ENCODE results near the gene SPESP1.

The SPESP1 gene

DNA sequence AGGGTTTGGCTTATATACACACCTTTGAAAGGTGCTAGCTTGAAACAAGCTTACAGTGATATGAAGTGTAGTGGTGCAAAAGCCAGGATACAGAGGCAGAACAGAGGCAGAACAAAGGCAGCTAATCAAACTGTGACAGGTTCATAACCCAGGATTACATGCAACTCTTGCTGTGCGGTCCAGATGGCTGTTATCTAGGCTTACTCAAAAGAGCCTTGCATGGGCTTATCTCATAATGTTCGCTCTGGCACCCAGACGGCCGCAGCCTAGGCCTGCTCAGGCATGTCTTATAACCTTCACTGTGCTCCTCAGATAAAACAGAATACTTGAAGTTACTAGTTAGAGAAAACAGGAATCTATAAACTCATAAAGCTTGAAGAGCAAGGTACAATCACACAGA, 61.4 kb downstream of the SPESP1 start:
- POLR2A ChIA-PET, result no interaction called here
- no peak for DNase-seq (ENCODE audit: extremely low spot score)
- CTCF ChIA-PET, result no interaction called here
- TF ChIP-seq, protein P1, sequence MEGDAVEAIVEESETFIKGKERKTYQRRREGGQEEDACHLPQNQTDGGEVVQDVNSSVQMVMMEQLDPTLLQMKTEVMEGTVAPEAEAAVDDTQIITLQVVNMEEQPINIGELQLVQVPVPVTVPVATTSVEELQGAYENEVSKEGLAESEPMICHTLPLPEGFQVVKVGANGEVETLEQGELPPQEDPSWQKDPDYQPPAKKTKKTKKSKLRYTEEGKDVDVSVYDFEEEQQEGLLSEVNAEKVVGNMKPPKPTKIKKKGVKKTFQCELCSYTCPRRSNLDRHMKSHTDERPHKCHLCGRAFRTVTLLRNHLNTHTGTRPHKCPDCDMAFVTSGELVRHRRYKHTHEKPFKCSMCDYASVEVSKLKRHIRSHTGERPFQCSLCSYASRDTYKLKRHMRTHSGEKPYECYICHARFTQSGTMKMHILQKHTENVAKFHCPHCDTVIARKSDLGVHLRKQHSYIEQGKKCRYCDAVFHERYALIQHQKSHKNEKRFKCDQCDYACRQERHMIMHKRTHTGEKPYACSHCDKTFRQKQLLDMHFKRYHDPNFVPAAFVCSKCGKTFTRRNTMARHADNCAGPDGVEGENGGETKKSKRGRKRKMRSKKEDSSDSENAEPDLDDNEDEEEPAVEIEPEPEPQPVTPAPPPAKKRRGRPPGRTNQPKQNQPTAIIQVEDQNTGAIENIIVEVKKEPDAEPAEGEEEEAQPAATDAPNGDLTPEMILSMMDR (IDR thresholded peaks at IDR 0.05; ENCODE audit: control extremely low read depth, extremely low read depth, low read depth, missing control alignments), result no peak

GRCh38 chr15:68992696-68993095, 62.4 kb downstream of the SPESP1 start:
- ChIA-PET CTCF (no interaction called here), POLR2A (no interaction called here)
- TF ChIP-seq, protein P1 (IDR thresholded peaks at IDR 0.05; ENCODE audit: control extremely low read depth, extremely low read depth, low read depth, missing control alignments), result no peak
- DNase-seq (ENCODE audit: extremely low spot score), result no peak

GRCh38 chr15:68993276-68993675, 63.0 kb downstream of the SPESP1 start:
- DNase-seq (ENCODE audit: extremely low spot score), result no peak
- TF ChIP-seq, protein P1 (IDR thresholded peaks at IDR 0.05; ENCODE audit: control extremely low read depth, extremely low read depth, low read depth, missing control alignments), result no peak
- ChIA-PET POLR2A (no interaction called here), CTCF (no interaction called here)

GRCh38 chr15:68994149-68994548, 63.8 kb downstream of the SPESP1 start:
- POLR2A ChIA-PET, result no interaction called here
- CTCF ChIA-PET, result no interaction called here

GRCh38 chr15:68994981-68995761, 64.8 kb downstream of the SPESP1 start:
- no peak for DNase-seq (ENCODE audit: extremely low spot score)
- ChIA-PET CTCF (no interaction called here), POLR2A (no interaction called here)
- TF ChIP-seq, protein P1 (IDR thresholded peaks at IDR 0.05; ENCODE audit: control extremely low read depth, extremely low read depth, low read depth, missing control alignments), result no peak

More at GRCh38 chr15:68994149-68994548, 63.8 kb downstream of the SPESP1 start:
- DNase-seq (ENCODE audit: extremely low spot score), result no peak
- TF ChIP-seq, protein P1 (IDR thresholded peaks at IDR 0.05; ENCODE audit: control extremely low read depth, extremely low read depth, low read depth, missing control alignments), result no peak
